Measurements from ENCODE around the gene MLLT11. TPM values are rescaled to one million over a fixed set of nuclear protein-coding genes. Genes with fewer than 3 reads are reported as not detected.

MLLT11 gene
- total RNA-seq, 1 donor from 2014 or later, result 42.8 TPM

- no peak for TF ChIP-seq CTCF (IDR thresholded peaks at IDR 0.05)
- Mint-ChIP-seq H3K4me3 (ENCODE audit: unreplicated experiment) (peak overlapping the region; percentile 96), H3K9me3 (ENCODE audit: low read depth) (no peaks in the 10 kb centered on the region), H3K4me1 (ENCODE audit: low read depth) (peaks cover 69% of the 10 kb centered on the region), H3K27ac (ENCODE audit: unreplicated experiment) (peak overlapping the region; percentile 96), H3K36me3 (ENCODE audit: low read depth) (peaks cover 5% of the 10 kb centered on the region), H3K27me3 (ENCODE audit: low read depth) (no peaks in the 10 kb centered on the region)
- no peak for DNase-seq (ENCODE audit: low spot score)
Measured at GRCh38 chr1:151061704-151062103, 1.5 kb downstream of the MLLT11 start.

- no peak for TF ChIP-seq CTCF (IDR thresholded peaks at IDR 0.05)
- Mint-ChIP-seq H3K27ac (ENCODE audit: unreplicated experiment) (peak overlapping the region; percentile 96), H3K9me3 (ENCODE audit: low read depth) (no peaks in the 10 kb centered on the region), H3K4me1 (ENCODE audit: low read depth) (peaks cover 59% of the 10 kb centered on the region), H3K36me3 (ENCODE audit: low read depth) (peaks cover 6% of the 10 kb centered on the region), H3K27me3 (ENCODE audit: low read depth) (no peaks in the 10 kb centered on the region), H3K4me3 (ENCODE audit: unreplicated experiment) (peak overlapping the region; percentile 96)
- no peak for DNase-seq (ENCODE audit: low spot score)
Measured at GRCh38 chr1:151062741-151063371, 2.7 kb downstream of the MLLT11 start.

- Mint-ChIP-seq H3K27ac (ENCODE audit: unreplicated experiment) (peak overlapping the region; percentile 66), H3K36me3 (ENCODE audit: low read depth) (peaks cover 12% of the 10 kb centered on the region), H3K4me1 (ENCODE audit: low read depth) (peaks cover 59% of the 10 kb centered on the region), H3K4me3 (ENCODE audit: unreplicated experiment) (no peak overlapping the region), H3K27me3 (ENCODE audit: low read depth) (no peaks in the 10 kb centered on the region), H3K9me3 (ENCODE audit: low read depth) (no peaks in the 10 kb centered on the region)
- no peak for TF ChIP-seq CTCF (IDR thresholded peaks at IDR 0.05)
- DNase-seq (ENCODE audit: low spot score), result no peak
Measured at GRCh38 chr1:151065089-151065645, 5.0 kb downstream of the MLLT11 start.

- DNase-seq (ENCODE audit: low spot score), result peak; percentile 20
- Mint-ChIP-seq H3K9me3 (ENCODE audit: low read depth) (no peaks in the 10 kb centered on the region), H3K27ac (ENCODE audit: unreplicated experiment) (peak overlapping the region; percentile 42), H3K36me3 (ENCODE audit: low read depth) (peaks cover 14% of the 10 kb centered on the region), H3K27me3 (ENCODE audit: low read depth) (no peaks in the 10 kb centered on the region), H3K4me3 (ENCODE audit: unreplicated experiment) (no peak overlapping the region), H3K4me1 (ENCODE audit: low read depth) (peaks cover 60% of the 10 kb centered on the region)
- no peak for TF ChIP-seq CTCF (IDR thresholded peaks at IDR 0.05)
Measured at GRCh38 chr1:151067185-151067584, 7.0 kb downstream of the MLLT11 start.

GRCh38 chr1:151069103-151069486 is 8.9 kb downstream of the MLLT11 start:
- H3K27me3 Mint-ChIP-seq (ENCODE audit: low read depth), result no peaks in the 10 kb centered on the region

More at GRCh38 chr1:151069103-151069486, 8.9 kb downstream of the MLLT11 start:
- TF ChIP-seq CTCF (IDR thresholded peaks at IDR 0.05), result no peak
- no peak for DNase-seq (ENCODE audit: low spot score)
- Mint-ChIP-seq H3K9me3 (ENCODE audit: low read depth) (no peaks in the 10 kb centered on the region), H3K4me1 (ENCODE audit: low read depth) (peaks cover 45% of the 10 kb centered on the region), H3K4me3 (ENCODE audit: unreplicated experiment) (no peak overlapping the region), H3K27ac (ENCODE audit: unreplicated experiment) (peak overlapping the region; percentile 32), H3K36me3 (ENCODE audit: low read depth) (peaks cover 14% of the 10 kb centered on the region)
